ENCODE results near the gene CDH5. TPM values are rescaled to one million over a fixed set of nuclear protein-coding genes. Genes with fewer than 3 reads are reported as not detected.

Gene CDH5
- total RNA-seq, 1 donor from 2014 or later = 108 TPM

DNA sequence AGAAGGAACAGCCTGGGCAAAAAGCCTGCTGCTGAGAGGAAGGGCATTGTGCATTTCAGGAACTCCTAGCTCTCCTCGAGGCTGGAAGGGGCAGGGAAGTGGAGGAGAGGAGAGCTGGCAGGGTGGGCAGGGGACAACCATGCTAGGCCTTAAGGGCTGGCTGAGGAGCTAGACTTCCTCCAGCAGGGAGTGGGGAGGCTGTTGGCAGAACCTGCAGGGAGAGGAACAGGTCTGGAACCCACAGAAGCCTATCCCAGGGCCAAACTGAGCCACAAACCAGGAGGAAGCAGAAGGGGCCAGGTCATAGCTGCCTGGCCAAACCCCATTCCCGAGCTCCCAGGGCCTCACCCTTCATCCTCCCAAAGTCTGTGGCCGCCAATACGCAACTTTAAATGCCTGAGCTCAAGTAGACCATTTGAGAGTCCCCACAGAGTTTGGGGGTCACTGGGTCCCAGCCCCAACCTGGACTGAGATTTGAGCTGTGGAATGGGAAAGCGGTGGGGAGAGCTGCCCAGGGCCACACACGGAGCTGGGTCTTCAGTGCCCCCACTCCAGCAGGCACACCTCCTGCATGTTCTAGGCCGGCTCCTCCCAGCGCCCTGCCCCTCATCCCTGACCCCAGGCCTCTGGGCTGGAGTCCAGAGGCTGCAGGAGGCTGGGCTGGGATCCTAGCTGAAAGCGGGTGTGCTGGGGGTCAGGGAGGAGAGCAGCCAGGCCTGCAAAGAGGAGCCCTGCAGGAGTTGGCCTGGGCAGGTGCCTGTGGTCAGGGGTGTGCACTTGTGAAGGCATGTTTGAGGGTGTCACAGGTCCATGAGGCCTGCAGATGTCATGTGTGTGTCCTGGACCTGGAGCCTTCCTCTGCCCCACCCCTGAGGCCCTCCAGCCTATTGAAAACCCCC is 4.5 kb downstream of the CDH5 start:
- intact Hi-C loops (cut with DNase I) = no loop called here
- DNase-seq (ENCODE audit: low spot score) (peak; percentile 72), ATAC-seq (peak; percentile 88)

- no peak for DNase-seq (ENCODE audit: low spot score)
- intact Hi-C loops (cut with DNase I) = no loop called here
- ATAC-seq = no peak
Measured at GRCh38 chr16:66372078-66372897, 5.8 kb downstream of the CDH5 start.

GRCh38 chr16:66372898-66373155 is 6.3 kb downstream of the CDH5 start:
- intact Hi-C loops (cut with DNase I) = no loop called here
- DNase-seq (ENCODE audit: low spot score) (no peak), ATAC-seq (no peak)

DNA sequence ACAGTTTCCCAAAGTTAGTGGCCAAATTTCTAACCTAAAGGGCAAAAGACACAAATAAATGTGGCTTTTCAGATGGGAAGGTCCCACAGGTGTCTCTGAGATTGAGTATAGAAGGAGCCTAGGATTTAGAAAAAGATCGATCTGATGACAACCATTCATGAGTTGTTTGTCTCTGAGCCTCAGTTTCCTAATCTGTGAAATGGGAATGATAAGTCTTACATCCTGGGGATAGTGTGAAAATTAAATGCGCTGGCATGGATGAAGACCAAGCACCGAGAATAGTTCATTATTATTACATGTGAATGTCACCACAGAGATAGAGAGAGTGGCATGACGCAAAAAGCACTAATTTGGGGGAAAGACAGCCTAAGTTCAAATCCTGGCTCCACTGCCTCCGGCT is 7.2 kb downstream of the CDH5 start:
- intact Hi-C loops (cut with DNase I) = no loop called here
- no peak for DNase-seq (ENCODE audit: low spot score)
- ATAC-seq = no peak

DNA sequence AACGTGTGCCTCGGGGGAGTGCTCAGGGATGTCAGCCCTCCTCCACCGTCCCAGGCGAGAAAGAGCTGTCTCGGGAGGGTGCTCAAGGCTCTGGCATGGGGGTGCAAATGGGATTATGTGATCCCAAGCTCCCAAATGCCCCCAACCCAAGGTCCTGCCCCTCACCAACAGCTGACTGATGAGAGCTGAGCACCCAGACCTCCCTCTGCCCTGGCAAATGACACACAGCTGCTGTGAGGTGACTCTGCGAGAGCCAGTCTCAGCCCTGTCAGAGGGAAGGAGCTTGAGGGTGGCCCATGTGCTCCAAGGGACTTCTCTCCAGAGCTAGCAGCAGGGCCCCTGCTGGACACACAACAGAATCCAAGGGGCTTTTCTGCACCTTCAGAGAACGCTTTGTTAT is 7.7 kb downstream of the CDH5 start:
- intact Hi-C loops (cut with DNase I) = no loop called here
- no peak for DNase-seq (ENCODE audit: low spot score)
- ATAC-seq = no peak

DNA sequence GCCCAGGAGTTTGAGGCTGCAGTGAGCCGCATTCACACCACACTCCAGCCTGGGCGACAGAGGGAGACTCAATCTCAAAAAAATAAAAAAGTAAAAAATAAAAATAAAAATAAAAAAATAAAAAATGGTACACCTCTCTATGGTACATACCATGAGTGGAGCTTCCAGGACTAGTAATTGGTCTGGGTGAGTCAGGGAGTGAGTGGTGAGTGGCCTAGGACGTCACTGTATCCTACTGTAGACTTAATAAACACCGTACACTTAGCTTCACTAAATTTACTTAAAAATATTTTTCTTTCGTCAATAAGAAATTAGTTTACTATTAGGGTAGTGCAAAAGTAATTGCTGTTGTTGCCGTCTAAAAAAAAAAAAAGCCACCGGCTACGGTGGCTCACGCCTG is 9.0 kb downstream of the CDH5 start:
- intact Hi-C loops (cut with DNase I) = no loop called here
- DNase-seq (ENCODE audit: low spot score) = no peak

GRCh38 chr16:66376114-66376513 is 9.6 kb downstream of the CDH5 start:
- ATAC-seq (no peak), DNase-seq (ENCODE audit: low spot score) (no peak)
- intact Hi-C loops (cut with DNase I) = no loop called here

More for the DNA sequence above, 9.0 kb downstream of the CDH5 start:
- no peak for ATAC-seq

DNA sequence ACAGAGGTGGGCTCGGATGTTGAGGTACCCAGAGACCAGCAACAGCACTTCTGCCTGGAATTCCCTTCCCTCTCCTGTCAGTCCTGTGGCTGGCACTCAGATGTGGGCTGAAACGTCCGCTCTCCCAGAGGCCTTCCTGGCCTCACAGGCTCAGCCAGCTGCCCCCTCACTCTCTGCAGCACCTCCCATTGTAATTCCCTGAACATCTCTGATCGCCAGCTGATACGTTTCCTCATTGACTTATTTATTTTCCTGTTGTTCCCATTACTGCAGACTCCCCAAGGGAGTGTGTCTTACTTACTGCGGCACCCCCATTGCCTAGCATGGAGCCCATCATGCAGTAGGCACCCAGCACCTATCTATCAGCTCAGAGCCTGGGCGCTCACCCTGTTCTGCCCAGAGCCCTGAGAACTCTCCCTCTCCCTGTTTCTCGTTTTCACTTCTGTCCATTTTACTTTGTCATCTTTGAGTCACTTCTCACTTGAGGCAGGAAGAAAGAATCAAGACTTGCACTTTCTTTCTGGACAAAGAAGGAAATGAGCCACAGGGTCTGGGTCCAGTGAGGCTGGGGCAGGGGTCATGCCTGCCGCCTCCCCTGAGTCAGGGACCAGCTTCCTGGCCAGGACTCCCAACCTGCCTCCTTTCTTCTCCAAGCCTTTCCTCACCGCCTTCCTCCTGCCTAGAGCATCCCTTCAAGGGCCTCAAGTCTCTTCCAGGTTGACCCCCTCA is 10.2 kb downstream of the CDH5 start:
- no peak for ATAC-seq

GRCh38 chr16:66377324-66377723 is 10.8 kb downstream of the CDH5 start:
- DNase-seq (ENCODE audit: low spot score) (no peak), ATAC-seq (no peak)
- intact Hi-C loops (cut with DNase I) = no loop called here

More for the DNA sequence above, 10.2 kb downstream of the CDH5 start:
- intact Hi-C loops (cut with DNase I) = no loop called here
- no peak for DNase-seq (ENCODE audit: low spot score)

GRCh38 chr16:66378741-66379570 is 12.5 kb downstream of the CDH5 start:
- no peak for DNase-seq (ENCODE audit: low spot score)
- ATAC-seq = no peak
- intact Hi-C loops (cut with DNase I) = no loop called here

GRCh38 chr16:66379571-66379941 is 13.1 kb downstream of the CDH5 start:
- intact Hi-C loops (cut with DNase I) = no loop called here
- DNase-seq (ENCODE audit: low spot score) = no peak
- no peak for ATAC-seq

DNA sequence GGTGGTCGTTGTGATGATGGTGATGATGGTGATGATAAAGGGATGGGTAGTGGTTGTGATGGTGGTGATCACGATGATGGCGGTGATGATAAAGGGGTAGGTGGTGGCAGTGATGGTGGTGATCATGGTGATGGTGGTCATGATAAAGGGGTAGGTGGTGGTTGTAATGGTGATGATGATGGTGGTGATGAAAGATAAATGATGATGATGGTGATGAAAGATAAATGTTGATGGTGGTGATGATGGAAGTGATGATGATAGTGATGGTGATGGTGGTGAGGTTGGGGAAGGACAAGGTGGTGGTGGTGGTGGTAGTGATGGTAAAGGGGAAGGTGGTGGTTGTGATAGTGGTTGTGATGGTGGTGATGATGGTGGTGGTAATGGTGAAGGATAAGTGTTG is 13.9 kb downstream of the CDH5 start:
- no peak for ATAC-seq
- intact Hi-C loops (cut with DNase I) = no loop called here
- no peak for DNase-seq (ENCODE audit: low spot score)

GRCh38 chr16:66381585-66382170 is 15.2 kb downstream of the CDH5 start:
- intact Hi-C loops (cut with DNase I) = no loop called here
- no peak for DNase-seq (ENCODE audit: low spot score)
- ATAC-seq = no peak

- no peak for DNase-seq (ENCODE audit: low spot score)
- peak; percentile 38 for ATAC-seq
- intact Hi-C loops (cut with DNase I) = no loop called here
Measured at GRCh38 chr16:66382171-66382965, 15.9 kb downstream of the CDH5 start.

DNA sequence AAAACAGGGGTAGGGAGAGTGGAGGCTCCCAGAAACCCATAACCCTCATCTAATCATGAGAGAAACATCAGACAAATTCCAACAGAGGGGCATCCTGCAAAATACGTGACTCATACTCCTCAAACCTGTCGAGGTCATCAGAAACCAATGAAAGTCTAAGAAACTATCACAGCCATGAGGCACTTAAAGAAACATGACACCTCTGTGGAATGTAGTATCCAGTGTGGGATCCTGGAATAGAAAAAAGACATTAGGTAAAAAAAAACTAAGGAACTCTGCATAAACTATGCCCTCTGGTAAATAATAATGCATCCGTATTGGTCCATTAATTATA is 16.4 kb downstream of the CDH5 start:
- intact Hi-C loops (cut with DNase I) = no loop called here
- peak; percentile 23 for ATAC-seq
- no peak for DNase-seq (ENCODE audit: low spot score)

- ATAC-seq = no peak
- intact Hi-C loops (cut with DNase I) = no loop called here
- peak; percentile 53 for DNase-seq (ENCODE audit: low spot score)
Measured at GRCh38 chr16:66383551-66383950, 17.1 kb downstream of the CDH5 start.

- no peak for ATAC-seq
- intact Hi-C loops (cut with DNase I) = no loop called here
- DNase-seq (ENCODE audit: low spot score) = no peak
Measured at GRCh38 chr16:66385415-66385814, 18.9 kb downstream of the CDH5 start.

All from sciatic nerve (tissue), 2 donors.